Gastroesophageal sphincter (tissue), 4 donors: Measurements from ENCODE around the gene ASPRV1. TPM values are rescaled to one million over a fixed set of nuclear protein-coding genes. Genes with fewer than 3 reads are reported as not detected.

Source experiments
- ATAC-seq: fragments of 150-250 bp; one replicate; pipeline ENCODE4 v1.9.1; 2016; ENCODE audit warnings: mild to moderate bottlenecking, moderate library complexity
- H3K27ac ChIP-seq, 4 donors: fragments of 200-600 bp; sonication (generic) in 3 of 4; 1 replicate in 3 of 4; 2 replicates in 1 of 4; pipeline ENCODE4 v1.5.1; 2016 to 2019
- H3K27me3 ChIP-seq: fragments of 200-600 bp; sonication (generic); one replicate; pipeline ENCODE4 v1.5.1; 2019
- H3K36me3 ChIP-seq, 2 donors: fragments of 200-600 bp; sonication (generic); one replicate each; pipeline ENCODE4 v1.5.1; 2019; ENCODE audit warnings: control low read depth in 1 of 2
- H3K4me1 ChIP-seq, 3 donors: fragments of 200-600 bp; sonication (generic); 1 replicate in 2 of 3; 2 replicates in 1 of 3; pipeline ENCODE4 v1.5.1; 2016 to 2019; ENCODE audit warnings: control low read depth in 2 of 3
- H3K4me3 ChIP-seq, 2 donors: fragments of 200-600 bp; sonication (generic); one replicate each; pipeline ENCODE4 v1.5.1; 2019; ENCODE audit warnings: mild to moderate bottlenecking in 1 of 2, moderate library complexity in 1 of 2
- H3K9me3 ChIP-seq, 3 donors: fragments of 200-600 bp; sonication (generic); one replicate each; pipeline ENCODE4 v1.5.1; 2017 to 2019; ENCODE audit warnings: control low read depth in 2 of 3
- EP300 ChIP-seq: sonication (generic); formaldehyde crosslinking; IDR thresholded peaks from one replicate; pipeline ENCODE4 v1.6.1; 2017; ENCODE audit warnings: antibody characterized with exemption, mild to moderate bottlenecking
- POLR2A ChIP-seq, 2 donors: fragments of 450-650 bp; IDR thresholded peaks; one replicate each; pipeline ENCODE4 v1.6.1; 2017; ENCODE audit warnings: antibody characterized with exemption in 2 of 2, mild to moderate bottlenecking in 2 of 2, moderate library complexity in 1 of 2
- POLR2AphosphoS5 ChIP-seq: sonication (generic); formaldehyde crosslinking; IDR thresholded peaks from one replicate; pipeline ENCODE4 v1.6.1; 2017; ENCODE audit warnings: antibody characterized with exemption
- WGBS, 2 donors: methylation state at CpG; one replicate each; pipeline ENCODE4 v1.1.5; 2018; ENCODE audit warnings: low coverage in 1 of 2; 5-methylcytosine and 5-hydroxymethylcytosine counted together
- total RNA-seq, 4 donors: library from RNA; depleted of rRNA; stranded (reverse); fragments of >200 nt; gene quantifications; one replicate each; pipeline ENCODE4 v1.1.0, GENCODE V29; 2016
- TF ChIP-seq, protein P1 (sequence below), 4 experiments: fragments of 200-600 bp in 2 of 4; fragments of 450-650 bp in 2 of 4; sonication (generic) in 1 of 4; IDR thresholded peaks; one replicate each; pipeline ENCODE4 v1.5.1; 2017 to 2019; ENCODE audit warnings: antibody characterized with exemption in 4 of 4, mild to moderate bottlenecking in 2 of 4, moderate library complexity in 2 of 4

The ASPRV1 gene
- total RNA-seq, 4 donors from 2014 or later: 1.0 to 1.4 (median 1.3) TPM

DNA sequence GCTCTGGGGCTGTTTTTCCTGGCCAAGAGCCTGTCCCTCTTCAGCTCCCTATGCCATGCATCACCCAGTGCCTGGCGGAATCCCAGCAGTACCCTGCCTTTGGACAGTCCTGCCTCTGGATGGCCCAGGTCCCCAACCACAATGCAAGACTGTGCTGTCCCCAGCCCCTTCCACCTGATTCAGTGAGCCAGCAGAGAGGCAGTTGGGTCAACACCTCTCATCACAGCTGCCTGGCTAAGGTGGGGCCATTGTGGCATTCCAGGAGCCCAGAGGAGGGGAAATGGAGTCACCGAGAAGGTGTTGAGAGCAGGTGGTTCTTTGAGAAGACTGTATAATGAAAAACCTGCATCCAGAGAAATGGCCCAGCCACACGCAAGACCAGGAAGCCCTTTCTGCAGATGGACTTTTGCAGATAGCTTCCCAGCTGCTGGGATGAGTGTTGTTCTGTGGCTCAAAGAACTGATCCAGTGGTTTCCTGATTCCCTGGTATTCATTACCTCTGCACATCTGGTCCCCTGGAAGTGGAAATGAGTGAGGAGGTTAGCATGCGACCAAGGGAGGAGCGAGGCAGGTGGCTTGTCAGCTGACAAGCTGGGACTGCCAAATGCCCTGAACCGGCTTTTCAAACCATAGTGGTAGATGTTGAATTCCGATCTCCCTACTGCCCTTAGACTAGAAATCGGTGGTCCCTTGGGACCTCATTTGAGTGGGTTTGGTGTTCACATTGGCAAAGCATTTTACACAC, 1.7 kb upstream of the ASPRV1 start:
- no peak for ATAC-seq
- Histone ChIP-seq H3K4me1 (no peaks in the 10 kb centered on the region), H3K27ac (no peak overlapping the region), H3K4me3 (no peak overlapping the region), H3K36me3 (no peaks in the 10 kb centered on the region), H3K9me3 (no peaks in the 10 kb centered on the region), H3K27me3 (no peaks in the 10 kb centered on the region)
- WGBS, 2 donors: 97% methylated on average over 5 of the region's 8 CpGs; no CpG with 5 or more reads in 1 of the 2 donors
- TF ChIP-seq POLR2AphosphoS5: no peak
- TF ChIP-seq EP300: no peak
- TF ChIP-seq POLR2A (IDR thresholded peaks at IDR 0.05): no peak

DNA sequence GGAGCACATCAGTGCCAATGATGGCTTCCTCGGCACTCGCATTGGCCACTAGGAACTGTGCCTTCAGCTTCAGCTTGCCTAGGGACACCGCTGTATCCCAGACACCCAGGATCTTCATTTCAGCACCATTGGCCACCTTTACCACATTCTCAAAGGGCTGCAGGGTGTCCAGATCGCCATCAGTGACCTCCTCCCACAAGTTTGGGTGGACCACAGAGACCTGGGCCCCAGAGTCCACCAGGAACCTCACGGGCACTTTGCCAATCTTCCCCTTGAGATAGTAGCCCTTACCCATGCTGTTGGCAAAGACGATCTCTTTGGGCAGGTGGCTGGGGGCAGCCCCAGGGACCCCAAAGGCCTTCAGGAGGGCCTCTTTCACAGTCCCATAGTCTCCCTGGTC, 610 bp downstream of the ASPRV1 start:
- H3K4me1 ChIP-seq: no peaks in the 10 kb centered on the region
- H3K9me3 ChIP-seq: no peaks in the 10 kb centered on the region
- no peak for ATAC-seq
- no peak overlapping the region for H3K4me3 ChIP-seq
- no peak for TF ChIP-seq EP300
- no peak for TF ChIP-seq POLR2A (IDR thresholded peaks at IDR 0.05)
- TF ChIP-seq POLR2AphosphoS5: no peak
- TF ChIP-seq, protein P1, sequence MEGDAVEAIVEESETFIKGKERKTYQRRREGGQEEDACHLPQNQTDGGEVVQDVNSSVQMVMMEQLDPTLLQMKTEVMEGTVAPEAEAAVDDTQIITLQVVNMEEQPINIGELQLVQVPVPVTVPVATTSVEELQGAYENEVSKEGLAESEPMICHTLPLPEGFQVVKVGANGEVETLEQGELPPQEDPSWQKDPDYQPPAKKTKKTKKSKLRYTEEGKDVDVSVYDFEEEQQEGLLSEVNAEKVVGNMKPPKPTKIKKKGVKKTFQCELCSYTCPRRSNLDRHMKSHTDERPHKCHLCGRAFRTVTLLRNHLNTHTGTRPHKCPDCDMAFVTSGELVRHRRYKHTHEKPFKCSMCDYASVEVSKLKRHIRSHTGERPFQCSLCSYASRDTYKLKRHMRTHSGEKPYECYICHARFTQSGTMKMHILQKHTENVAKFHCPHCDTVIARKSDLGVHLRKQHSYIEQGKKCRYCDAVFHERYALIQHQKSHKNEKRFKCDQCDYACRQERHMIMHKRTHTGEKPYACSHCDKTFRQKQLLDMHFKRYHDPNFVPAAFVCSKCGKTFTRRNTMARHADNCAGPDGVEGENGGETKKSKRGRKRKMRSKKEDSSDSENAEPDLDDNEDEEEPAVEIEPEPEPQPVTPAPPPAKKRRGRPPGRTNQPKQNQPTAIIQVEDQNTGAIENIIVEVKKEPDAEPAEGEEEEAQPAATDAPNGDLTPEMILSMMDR (IDR thresholded peaks at IDR 0.05): no peak
- H3K36me3 ChIP-seq: no peaks in the 10 kb centered on the region
- 83% methylated on average over 2 of the region's 6 CpGs; no CpG with 5 or more reads in 1 of the 2 donors for WGBS, 2 donors
- H3K27ac ChIP-seq: no peak overlapping the region
- H3K27me3 ChIP-seq: no peaks in the 10 kb centered on the region

DNA sequence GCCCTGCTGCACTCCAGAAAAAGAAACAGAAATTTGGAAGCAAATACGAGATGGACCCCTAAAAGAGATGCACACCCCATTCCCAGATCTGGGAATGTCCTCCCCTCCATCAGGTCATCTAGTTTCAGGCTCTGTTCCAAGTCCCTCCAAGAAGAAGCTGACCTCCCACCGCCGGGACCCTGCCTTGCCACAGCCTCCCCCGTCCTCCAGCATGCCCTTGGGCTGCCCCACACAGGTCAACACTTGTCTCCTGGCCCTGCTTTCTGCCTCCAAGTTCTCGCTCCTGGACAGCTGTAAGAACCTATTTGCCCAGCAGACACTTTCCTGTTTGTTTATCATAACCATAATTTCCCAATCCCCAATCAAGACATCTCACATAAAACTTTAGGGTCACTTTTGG, 2.0 kb downstream of the ASPRV1 start:
- Histone ChIP-seq H3K4me3 (no peak overlapping the region), H3K36me3 (no peaks in the 10 kb centered on the region), H3K27me3 (no peaks in the 10 kb centered on the region), H3K9me3 (no peaks in the 10 kb centered on the region), H3K27ac (no peak overlapping the region), H3K4me1 (no peaks in the 10 kb centered on the region)
- TF ChIP-seq POLR2AphosphoS5: no peak
- no peak for TF ChIP-seq POLR2A (IDR thresholded peaks at IDR 0.05)
- TF ChIP-seq EP300: no peak
- TF ChIP-seq, protein P1 (IDR thresholded peaks at IDR 0.05): no peak
- no peak for ATAC-seq
- 40 to 65% methylated on average over 1 to 4 of the region's 5 CpGs for WGBS, 2 donors

DNA sequence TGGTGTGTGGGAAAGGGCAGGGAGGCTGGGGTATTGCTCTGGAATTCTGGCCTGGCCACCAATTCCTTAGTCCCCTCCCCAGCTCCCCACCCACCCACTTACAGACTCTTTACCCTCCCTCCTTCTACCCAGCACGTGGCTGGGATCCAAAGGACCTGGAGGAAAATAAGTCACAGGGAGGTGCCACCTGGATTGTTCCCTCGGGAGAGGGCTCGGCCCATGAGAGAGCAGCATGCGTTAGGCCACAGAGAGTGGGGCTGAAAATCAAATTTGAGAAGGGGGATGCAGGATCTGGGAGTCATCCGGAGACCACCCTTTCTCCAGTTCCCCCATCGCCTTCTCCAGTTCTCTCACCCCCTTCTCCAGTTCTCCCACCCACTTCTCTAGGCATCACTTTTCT, 3.0 kb downstream of the ASPRV1 start:
- H3K27ac ChIP-seq: no peak overlapping the region
- no peaks in the 10 kb centered on the region for H3K36me3 ChIP-seq
- H3K27me3 ChIP-seq: no peaks in the 10 kb centered on the region
- no peaks in the 10 kb centered on the region for H3K4me1 ChIP-seq
- ATAC-seq: no peak
- WGBS, 2 donors: 68% methylated on average over 5 of the region's 6 CpGs; no CpG with 5 or more reads in 1 of the 2 donors
- no peak overlapping the region for H3K4me3 ChIP-seq
- no peak for TF ChIP-seq POLR2A (IDR thresholded peaks at IDR 0.05)
- TF ChIP-seq POLR2AphosphoS5: no peak
- TF ChIP-seq EP300: no peak
- TF ChIP-seq, protein P1 (IDR thresholded peaks at IDR 0.05): no peak
- H3K9me3 ChIP-seq: no peaks in the 10 kb centered on the region

DNA sequence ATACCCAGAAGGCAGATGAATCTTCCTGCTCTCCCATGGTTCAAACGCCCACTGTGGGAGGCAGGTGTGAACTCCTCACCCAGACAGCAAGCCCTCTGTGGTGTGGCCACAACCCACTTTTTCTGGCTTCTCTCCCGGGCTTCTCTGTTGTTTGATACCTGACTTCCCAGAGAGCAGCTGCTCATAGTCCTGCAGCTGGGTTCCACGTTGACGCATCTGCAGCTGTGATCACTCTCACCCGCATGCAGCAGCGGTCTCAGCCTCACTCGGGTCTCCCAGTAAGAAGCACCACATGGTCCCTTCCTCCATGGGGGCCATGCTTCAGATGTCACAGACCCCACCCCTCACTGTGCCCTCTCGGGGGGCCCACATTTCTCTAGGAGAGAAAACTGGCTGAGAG, 3.5 kb downstream of the ASPRV1 start:
- no peak for TF ChIP-seq POLR2A (IDR thresholded peaks at IDR 0.05)
- TF ChIP-seq POLR2AphosphoS5: no peak
- TF ChIP-seq, protein P1 (IDR thresholded peaks at IDR 0.05): no peak
- Histone ChIP-seq H3K27ac (no peak overlapping the region), H3K4me3 (no peak overlapping the region), H3K4me1 (no peaks in the 10 kb centered on the region), H3K9me3 (no peaks in the 10 kb centered on the region), H3K27me3 (no peaks in the 10 kb centered on the region), H3K36me3 (no peaks in the 10 kb centered on the region)
- ATAC-seq: no peak
- WGBS, 2 donors: 19 to 63% methylated on average over 4 to 6 of the region's 8 CpGs
